ENCODE measurements around the gene C4A. TPM values are rescaled to one million over a fixed set of nuclear protein-coding genes. Genes with fewer than 3 reads are reported as not detected.
"Not testable (repeated sequence)": the region's sequence is repeated elsewhere in the genome, so short reads cannot be mapped to it uniquely, and the experiment has no call there.

Gene C4A
- total RNA-seq, 2 donors from 2014 or later = 6.9 to 7.6 TPM

- not testable (repeated sequence) for H3K4me1 Mint-ChIP-seq (ENCODE audit: low read depth); H3K9me3 Mint-ChIP-seq; ATAC-seq (replicated peaks in 1 of 2); H3K27ac Mint-ChIP-seq; DNase-seq; H3K4me3 Mint-ChIP-seq; H3K36me3 Mint-ChIP-seq (ENCODE audit: insufficient read depth in 2 of 2); H3K27me3 Mint-ChIP-seq (ENCODE audit: low read depth)
These were observed 55.3 kb downstream of the C4A start for GRCh38 chr6:32037136-32037535.

- not testable (repeated sequence) for H3K27ac Mint-ChIP-seq; H3K9me3 Mint-ChIP-seq; DNase-seq; H3K36me3 Mint-ChIP-seq (ENCODE audit: insufficient read depth in 2 of 2); H3K4me1 Mint-ChIP-seq (ENCODE audit: low read depth); H3K27me3 Mint-ChIP-seq (ENCODE audit: low read depth); H3K4me3 Mint-ChIP-seq
- peak; percentile 65 to 67 for ATAC-seq (replicated peaks in 1 of 2)
These were observed 56.0 kb downstream of the C4A start, which contains the start of gene CYP21A2 for GRCh38 chr6:32037598-32038524. Gene CYP21A2, plus strand, starts transcription at chr6:32038415. Its CDS starts 8 bp downstream, at chr6:32038423.

GRCh38 chr6:32038878-32039277 is 57.0 kb downstream of the C4A start:
- H3K4me3 Mint-ChIP-seq; H3K36me3 Mint-ChIP-seq (ENCODE audit: insufficient read depth in 2 of 2); ATAC-seq (replicated peaks in 1 of 2); DNase-seq; H3K4me1 Mint-ChIP-seq (ENCODE audit: low read depth); H3K9me3 Mint-ChIP-seq; H3K27me3 Mint-ChIP-seq (ENCODE audit: low read depth); H3K27ac Mint-ChIP-seq: not testable (repeated sequence)

- not testable (repeated sequence) for H3K4me1 Mint-ChIP-seq (ENCODE audit: low read depth); H3K36me3 Mint-ChIP-seq (ENCODE audit: insufficient read depth in 2 of 2); H3K9me3 Mint-ChIP-seq; H3K4me3 Mint-ChIP-seq; H3K27me3 Mint-ChIP-seq (ENCODE audit: low read depth); ATAC-seq (replicated peaks in 1 of 2); H3K27ac Mint-ChIP-seq; DNase-seq
These were observed 57.7 kb downstream of the C4A start for GRCh38 chr6:32039321-32040274.

GRCh38 chr6:32040299-32041049 is 58.6 kb downstream of the C4A start:
- DNase-seq; H3K4me3 Mint-ChIP-seq; H3K27ac Mint-ChIP-seq; H3K9me3 Mint-ChIP-seq; ATAC-seq (replicated peaks in 1 of 2); H3K36me3 Mint-ChIP-seq (ENCODE audit: insufficient read depth in 2 of 2); H3K4me1 Mint-ChIP-seq (ENCODE audit: low read depth); H3K27me3 Mint-ChIP-seq (ENCODE audit: low read depth): not testable (repeated sequence)

- not testable (repeated sequence) for DNase-seq, H3K9me3 Mint-ChIP-seq
These were observed 59.1 kb downstream of the C4A start for GRCh38 chr6:32041050-32041321.

GRCh38 chr6:32041385-32041784 is 59.5 kb downstream of the C4A start:
- ATAC-seq (replicated peaks in 1 of 2); H3K4me1 Mint-ChIP-seq (ENCODE audit: low read depth); H3K4me3 Mint-ChIP-seq: not testable (repeated sequence)

More at GRCh38 chr6:32041050-32041321, 59.1 kb downstream of the C4A start:
- H3K27ac Mint-ChIP-seq; H3K4me3 Mint-ChIP-seq; H3K4me1 Mint-ChIP-seq (ENCODE audit: low read depth); ATAC-seq (replicated peaks in 1 of 2); H3K36me3 Mint-ChIP-seq (ENCODE audit: insufficient read depth in 2 of 2); H3K27me3 Mint-ChIP-seq (ENCODE audit: low read depth): not testable (repeated sequence)

GRCh38 chr6:32042276-32042675 is 60.4 kb downstream of the C4A start:
- ATAC-seq (replicated peaks in 1 of 2); H3K36me3 Mint-ChIP-seq (ENCODE audit: insufficient read depth in 2 of 2); H3K9me3 Mint-ChIP-seq; H3K27me3 Mint-ChIP-seq (ENCODE audit: low read depth); H3K27ac Mint-ChIP-seq; H3K4me3 Mint-ChIP-seq; H3K4me1 Mint-ChIP-seq (ENCODE audit: low read depth); DNase-seq: not testable (repeated sequence)

More at GRCh38 chr6:32041385-32041784, 59.5 kb downstream of the C4A start:
- H3K9me3 Mint-ChIP-seq; DNase-seq; H3K36me3 Mint-ChIP-seq (ENCODE audit: insufficient read depth in 2 of 2); H3K27ac Mint-ChIP-seq; H3K27me3 Mint-ChIP-seq (ENCODE audit: low read depth): not testable (repeated sequence)

- DNase-seq; H3K9me3 Mint-ChIP-seq; H3K27ac Mint-ChIP-seq; H3K36me3 Mint-ChIP-seq (ENCODE audit: insufficient read depth in 2 of 2); H3K4me1 Mint-ChIP-seq (ENCODE audit: low read depth); H3K4me3 Mint-ChIP-seq; ATAC-seq (replicated peaks in 1 of 2); H3K27me3 Mint-ChIP-seq (ENCODE audit: low read depth): not testable (repeated sequence)
These were observed 61.9 kb downstream of the C4A start for GRCh38 chr6:32043589-32044380.

GRCh38 chr6:32044916-32045315 is 63.1 kb downstream of the C4A start:
- H3K27me3 Mint-ChIP-seq (ENCODE audit: low read depth) = not testable (repeated sequence)

GRCh38 chr6:32045811-32046449 is 64.1 kb downstream of the C4A start:
- Mint-ChIP-seq H3K4me1 (ENCODE audit: low read depth) (no peaks in the 10 kb centered on the region), H3K27me3 (ENCODE audit: low read depth) (no peaks in the 10 kb centered on the region), H3K36me3 (ENCODE audit: insufficient read depth in 2 of 2) (no peaks in the 10 kb centered on the region), H3K9me3 (no peaks in the 10 kb centered on the region), H3K27ac (no peak overlapping the region), H3K4me3 (no peak overlapping the region)
- ATAC-seq (replicated peaks in 1 of 2) (no peak), DNase-seq (no peak)

More at GRCh38 chr6:32044916-32045315, 63.1 kb downstream of the C4A start:
- not testable (repeated sequence) for ATAC-seq (replicated peaks in 1 of 2); DNase-seq; H3K27ac Mint-ChIP-seq; H3K4me1 Mint-ChIP-seq (ENCODE audit: low read depth); H3K36me3 Mint-ChIP-seq (ENCODE audit: insufficient read depth in 2 of 2); H3K4me3 Mint-ChIP-seq; H3K9me3 Mint-ChIP-seq
